DND-41 (cell line): Measurements from ENCODE around the gene SERGEF.

Experiments used
- ATAC-seq: fragments of 200-7000 bp; cut with Tn5 transposase; 3 replicates; pipeline ENCODE4 v1.9.1; 2021; ENCODE audit warnings: low read depth; ENCODE audit not compliant: insufficient read depth
- DNase-seq: peaks from one replicate; pipeline ENCODE4 v3.0.0-alpha.2; 2020
- H2AFZ ChIP-seq: 2 replicates; pipeline ENCODE4 v1.6.0; 2012; ENCODE audit warnings: low read depth, low read length
- H3K27ac ChIP-seq: 2 replicates; pipeline ENCODE4 v1.5.1; 2012; ENCODE audit warnings: low read length, inconsistent platforms
- H3K27me3 ChIP-seq: fragments of 200-600 bp; sonication (generic); 2 replicates; pipeline ENCODE4 v1.6.0; 2012; ENCODE audit warnings: low read length, mild to moderate bottlenecking, inconsistent platforms; ENCODE audit not compliant: insufficient read depth, poor library complexity
- H3K36me3 ChIP-seq: 2 replicates; pipeline ENCODE4 v1.5.1; 2012; ENCODE audit warnings: low read length, inconsistent platforms; ENCODE audit not compliant: insufficient read depth
- H3K4me1 ChIP-seq: 2 replicates; pipeline ENCODE4 v1.5.1; 2012; ENCODE audit warnings: mild to moderate bottlenecking, low read length; ENCODE audit not compliant: insufficient read depth
- H3K4me2 ChIP-seq: 2 replicates; pipeline ENCODE4 v1.6.0; 2012; ENCODE audit warnings: mild to moderate bottlenecking, moderate library complexity, low read length, inconsistent platforms; ENCODE audit not compliant: insufficient read depth
- H3K4me3 ChIP-seq, 2 experiments: fragments of 200-600 bp in 1 of 2; shearing (Covaris generic) in 1 of 2; 2 replicates each; pipeline ENCODE4 v1.5.1; 2012 to 2016; ENCODE audit warnings: inconsistent platforms in 2 of 2, low read length in 2 of 2, mild to moderate bottlenecking in 2 of 2, low read depth in 1 of 2, moderate library complexity in 1 of 2
- H3K79me2 ChIP-seq: 2 replicates; pipeline ENCODE4 v1.6.0; 2012; ENCODE audit warnings: low read length, inconsistent platforms; ENCODE audit not compliant: insufficient read depth
- H3K9ac ChIP-seq: 2 replicates; pipeline ENCODE4 v1.6.0; 2012; ENCODE audit warnings: low read depth, mild to moderate bottlenecking, inconsistent platforms, low read length, moderate library complexity
- H3K9me3 ChIP-seq: 2 replicates; pipeline ENCODE4 v1.5.1; 2012; ENCODE audit warnings: low read length, moderate library complexity, mild to moderate bottlenecking, inconsistent platforms; ENCODE audit not compliant: insufficient read depth, severe bottlenecking
- H4K20me1 ChIP-seq: 2 replicates; pipeline ENCODE4 v1.6.0; 2012; ENCODE audit warnings: low read length; ENCODE audit not compliant: insufficient read depth
- EZH2 ChIP-seq: IDR thresholded peaks from 3 replicates; pipeline ENCODE4 v1.6.1; 2012; ENCODE audit warnings: borderline replicate concordance, low read depth, mild to moderate bottlenecking, moderate library complexity, low read length, inconsistent platforms; ENCODE audit not compliant: severe bottlenecking
- TF ChIP-seq, protein P1 (sequence below): IDR thresholded peaks from 2 replicates; pipeline ENCODE4 v1.5.1; 2012; ENCODE audit warnings: borderline replicate concordance, low read length, moderate library complexity, mild to moderate bottlenecking; ENCODE audit not compliant: poor library complexity, severe bottlenecking; ENCODE audit errors: extremely low read depth

SERGEF gene

DNA sequence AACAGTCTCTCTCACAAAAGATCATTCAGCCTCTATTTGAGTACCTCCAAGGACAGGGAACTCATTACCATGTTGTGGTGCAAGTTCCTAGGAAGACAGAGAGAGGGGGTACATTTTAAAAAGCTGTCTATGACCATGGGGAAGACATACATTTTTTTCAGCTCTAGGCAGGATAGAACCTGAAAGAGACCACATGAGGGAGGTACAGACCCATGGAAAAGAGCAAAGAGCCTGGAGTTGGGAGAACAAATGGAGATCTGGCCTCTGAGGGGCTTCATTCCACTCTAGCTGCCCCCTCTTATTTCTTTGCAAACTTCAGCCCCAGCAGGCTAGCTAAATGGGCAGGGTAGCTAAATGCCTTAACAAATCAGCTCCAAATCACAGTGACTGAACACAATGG, 241.9 kb downstream of the SERGEF start:
- no peaks in the 10 kb centered on the region for H3K79me2 ChIP-seq
- TF ChIP-seq, protein P1, sequence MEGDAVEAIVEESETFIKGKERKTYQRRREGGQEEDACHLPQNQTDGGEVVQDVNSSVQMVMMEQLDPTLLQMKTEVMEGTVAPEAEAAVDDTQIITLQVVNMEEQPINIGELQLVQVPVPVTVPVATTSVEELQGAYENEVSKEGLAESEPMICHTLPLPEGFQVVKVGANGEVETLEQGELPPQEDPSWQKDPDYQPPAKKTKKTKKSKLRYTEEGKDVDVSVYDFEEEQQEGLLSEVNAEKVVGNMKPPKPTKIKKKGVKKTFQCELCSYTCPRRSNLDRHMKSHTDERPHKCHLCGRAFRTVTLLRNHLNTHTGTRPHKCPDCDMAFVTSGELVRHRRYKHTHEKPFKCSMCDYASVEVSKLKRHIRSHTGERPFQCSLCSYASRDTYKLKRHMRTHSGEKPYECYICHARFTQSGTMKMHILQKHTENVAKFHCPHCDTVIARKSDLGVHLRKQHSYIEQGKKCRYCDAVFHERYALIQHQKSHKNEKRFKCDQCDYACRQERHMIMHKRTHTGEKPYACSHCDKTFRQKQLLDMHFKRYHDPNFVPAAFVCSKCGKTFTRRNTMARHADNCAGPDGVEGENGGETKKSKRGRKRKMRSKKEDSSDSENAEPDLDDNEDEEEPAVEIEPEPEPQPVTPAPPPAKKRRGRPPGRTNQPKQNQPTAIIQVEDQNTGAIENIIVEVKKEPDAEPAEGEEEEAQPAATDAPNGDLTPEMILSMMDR, result no peak
- no peak for TF ChIP-seq EZH2
- H3K36me3 ChIP-seq, result no peaks in the 10 kb centered on the region

DNA sequence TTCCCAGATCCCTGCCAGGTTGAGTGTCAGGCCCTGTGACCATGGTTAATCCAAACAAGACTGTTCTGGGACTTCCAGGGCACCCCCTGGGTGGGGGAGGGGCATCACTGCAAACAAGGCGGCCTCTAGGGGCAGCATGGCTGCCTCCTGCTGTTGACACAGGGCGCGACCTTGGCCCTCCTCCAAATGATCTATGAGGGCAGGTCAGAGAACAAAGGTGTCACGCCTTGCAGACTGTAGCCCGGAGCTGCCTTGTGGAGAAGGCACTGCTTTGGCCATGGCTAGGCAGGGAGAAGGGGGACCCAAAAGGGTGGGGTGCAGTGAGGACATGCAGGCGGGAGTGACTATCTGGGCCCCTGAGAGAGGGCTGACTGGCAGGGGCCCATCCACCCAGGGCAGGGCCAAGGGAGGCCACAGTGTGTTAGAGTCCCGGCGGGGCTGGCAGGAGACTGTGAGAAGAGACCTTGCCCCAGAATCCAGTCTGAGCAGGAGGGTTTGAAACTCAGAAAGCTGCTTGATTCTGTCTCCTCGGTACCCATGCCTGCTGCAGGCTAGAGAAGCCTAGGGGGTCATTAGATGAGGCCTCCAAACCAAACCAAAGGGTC, 242.7 kb downstream of the SERGEF start:
- Histone ChIP-seq H2AFZ (no peak overlapping the region), H3K27me3 (no peaks in the 10 kb centered on the region), H3K9me3 (no peaks in the 10 kb centered on the region), H3K4me2 (no peak overlapping the region), H3K9ac (no peak overlapping the region), H3K36me3 (no peaks in the 10 kb centered on the region), H3K79me2 (no peaks in the 10 kb centered on the region), H4K20me1 (no peaks in the 10 kb centered on the region; the same call in 1 of the 2 replicates), H3K4me1 (no peaks in the 10 kb centered on the region), H3K27ac (no peak overlapping the region), H3K4me3 (no peak overlapping the region)
- ATAC-seq, result peak; percentile 38; the same call in 1 of the 3 replicates
- DNase-seq, result peak; percentile 32
- no peak for TF ChIP-seq EZH2
- TF ChIP-seq, protein P1, result peak; percentile 39

More for the DNA sequence above, 241.9 kb downstream of the SERGEF start:
- no peak for DNase-seq
- Histone ChIP-seq H3K4me1 (no peaks in the 10 kb centered on the region), H3K9ac (no peak overlapping the region), H3K27ac (no peak overlapping the region), H3K4me2 (no peak overlapping the region), H3K4me3 (no peak overlapping the region), H3K9me3 (no peaks in the 10 kb centered on the region), H2AFZ (no peak overlapping the region), H3K27me3 (no peaks in the 10 kb centered on the region), H4K20me1 (no peaks in the 10 kb centered on the region; the same call in 1 of the 2 replicates)
- no peak for ATAC-seq

DNA sequence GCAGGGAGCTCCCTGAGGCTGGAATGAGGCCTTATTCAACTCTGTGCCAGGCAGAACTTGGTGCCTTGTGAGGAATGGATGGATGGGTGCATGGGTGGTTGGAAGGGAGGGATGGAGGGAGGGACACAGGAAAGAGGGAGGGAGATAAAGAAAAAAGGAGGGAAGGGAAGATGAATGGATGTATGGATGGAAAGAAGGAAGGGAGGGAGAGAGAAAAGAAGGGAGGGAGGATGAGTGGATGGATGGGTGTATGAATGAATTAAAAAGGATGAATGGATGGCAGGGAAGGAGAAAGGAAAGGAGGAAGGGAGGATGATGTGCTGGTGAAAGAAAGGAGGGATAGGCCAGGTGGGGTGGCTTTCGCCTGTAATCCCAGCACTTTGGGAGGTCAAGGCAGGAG, 243.6 kb downstream of the SERGEF start:
- no peak overlapping the region for H2AFZ ChIP-seq
- no peak for TF ChIP-seq EZH2
- TF ChIP-seq, protein P1, result no peak
- H3K4me3 ChIP-seq, result no peak overlapping the region
- no peak for ATAC-seq
- H3K27ac ChIP-seq, result no peak overlapping the region
- no peak for DNase-seq
- H3K27me3 ChIP-seq, result no peaks in the 10 kb centered on the region
- H3K79me2 ChIP-seq, result no peaks in the 10 kb centered on the region
- no peak overlapping the region for H3K4me2 ChIP-seq
- H3K9me3 ChIP-seq, result no peaks in the 10 kb centered on the region
- H3K9ac ChIP-seq, result no peak overlapping the region
- H3K36me3 ChIP-seq, result no peaks in the 10 kb centered on the region
- H4K20me1 ChIP-seq, result no peaks in the 10 kb centered on the region; the same call in 1 of the 2 replicates
- no peaks in the 10 kb centered on the region for H3K4me1 ChIP-seq

DNA sequence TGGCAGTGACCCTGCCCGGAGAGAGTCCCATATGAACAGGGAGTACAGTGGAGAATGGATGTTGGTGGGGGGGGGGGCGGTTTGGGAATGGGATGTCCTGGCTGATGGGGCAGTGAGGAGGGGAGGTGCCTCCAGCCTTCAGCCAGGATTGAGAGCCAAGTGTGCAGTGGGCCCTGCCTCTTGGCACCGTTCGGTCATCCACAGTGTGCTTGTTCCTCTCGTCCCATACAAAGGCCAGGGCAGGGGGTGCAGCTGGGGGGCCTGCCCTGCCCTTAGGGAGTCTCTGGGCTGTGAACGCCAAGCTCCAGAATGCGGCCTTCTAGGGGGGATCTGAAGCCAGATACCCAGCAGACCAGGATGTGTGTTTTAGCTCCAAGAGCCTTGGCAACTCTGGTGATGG, 244.3 kb downstream of the SERGEF start:
- Histone ChIP-seq H3K4me3 (no peak overlapping the region), H3K36me3 (no peaks in the 10 kb centered on the region), H3K27ac (no peak overlapping the region), H3K4me1 (no peaks in the 10 kb centered on the region), H3K9ac (no peak overlapping the region), H2AFZ (no peak overlapping the region), H4K20me1 (no peaks in the 10 kb centered on the region; the same call in 1 of the 2 replicates), H3K9me3 (no peaks in the 10 kb centered on the region), H3K4me2 (no peak overlapping the region), H3K79me2 (no peaks in the 10 kb centered on the region), H3K27me3 (no peaks in the 10 kb centered on the region)
- no peak for TF ChIP-seq EZH2
- TF ChIP-seq, protein P1, result no peak
- ATAC-seq (no peak), DNase-seq (no peak)
